Measurements from ENCODE around the gene BARHL1. TPM values are rescaled to one million over a fixed set of nuclear protein-coding genes. Genes with fewer than 3 reads are reported as not detected.

The BARHL1 gene
- polyA plus RNA-seq, 1 donor (not counting 4 experiments of a cell fraction or from before 2014, with no cell fraction given) = not detected

DNA sequence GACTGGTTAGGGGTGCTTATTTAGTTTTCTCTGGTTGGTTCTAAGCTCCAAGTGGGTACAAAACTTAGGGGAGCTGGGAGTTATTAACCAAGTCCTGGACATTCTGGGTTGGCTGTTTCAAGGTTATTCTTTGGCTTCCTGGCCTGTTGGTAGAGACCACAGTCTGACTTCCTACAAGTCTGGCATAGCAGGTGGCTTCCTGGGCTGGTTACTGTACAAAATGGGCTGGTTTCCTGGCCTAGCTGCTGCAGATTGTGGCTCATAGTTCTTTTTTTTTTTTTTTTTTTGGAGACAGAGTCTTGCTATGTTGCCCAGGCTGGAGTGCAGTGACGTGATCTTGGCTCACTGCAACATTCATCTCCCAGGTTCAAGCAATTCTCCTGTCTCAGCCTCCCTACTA is 46.3 kb upstream of the BARHL1 start:
- Histone ChIP-seq H4K20me1 (ENCODE audit: control insufficient read depth, extremely low read depth, insufficient read depth, low read length) (no peaks in the 10 kb centered on the region), H3K9me1 (ENCODE audit: control insufficient read depth, extremely low read depth, insufficient read depth, low read length) (no peaks in the 10 kb centered on the region), H3K79me2 (ENCODE audit: control insufficient read depth, insufficient read depth, low read length) (no peaks in the 10 kb centered on the region), H3K27me3 (ENCODE audit: control insufficient read depth, extremely low read depth, insufficient read depth, low read length) (peaks cover 3% of the 10 kb centered on the region), H3K36me3 (ENCODE audit: control insufficient read depth in 2 of 2, extremely low read depth in 1 of 2, insufficient read depth in 2 of 2, low read length in 2 of 2) (no peaks in the 10 kb centered on the region), H3K9ac (ENCODE audit: control insufficient read depth, extremely low read depth, insufficient read depth, low read length) (no peak overlapping the region), H3K4me2 (ENCODE audit: control insufficient read depth, extremely low read depth, insufficient read depth, low read depth, low read length) (no peak overlapping the region), H3K9me3 (ENCODE audit: control insufficient read depth, low read depth, low read length) (no peaks in the 10 kb centered on the region), H3K4me3 (ENCODE audit: control insufficient read depth in 2 of 3, extremely low read depth in 1 of 3, insufficient read depth in 2 of 3, low read depth in 1 of 3, low read length in 3 of 3) (no peak overlapping the region), H3K27ac (ENCODE audit: control insufficient read depth, insufficient read depth, low read length) (no peak overlapping the region), H3K4me1 (ENCODE audit: control insufficient read depth, extremely low read depth, insufficient read depth, low read length) (no peaks in the 10 kb centered on the region), H2AFZ (ENCODE audit: control insufficient read depth, low read length) (no peak overlapping the region)
- TF ChIP-seq, protein P1, sequence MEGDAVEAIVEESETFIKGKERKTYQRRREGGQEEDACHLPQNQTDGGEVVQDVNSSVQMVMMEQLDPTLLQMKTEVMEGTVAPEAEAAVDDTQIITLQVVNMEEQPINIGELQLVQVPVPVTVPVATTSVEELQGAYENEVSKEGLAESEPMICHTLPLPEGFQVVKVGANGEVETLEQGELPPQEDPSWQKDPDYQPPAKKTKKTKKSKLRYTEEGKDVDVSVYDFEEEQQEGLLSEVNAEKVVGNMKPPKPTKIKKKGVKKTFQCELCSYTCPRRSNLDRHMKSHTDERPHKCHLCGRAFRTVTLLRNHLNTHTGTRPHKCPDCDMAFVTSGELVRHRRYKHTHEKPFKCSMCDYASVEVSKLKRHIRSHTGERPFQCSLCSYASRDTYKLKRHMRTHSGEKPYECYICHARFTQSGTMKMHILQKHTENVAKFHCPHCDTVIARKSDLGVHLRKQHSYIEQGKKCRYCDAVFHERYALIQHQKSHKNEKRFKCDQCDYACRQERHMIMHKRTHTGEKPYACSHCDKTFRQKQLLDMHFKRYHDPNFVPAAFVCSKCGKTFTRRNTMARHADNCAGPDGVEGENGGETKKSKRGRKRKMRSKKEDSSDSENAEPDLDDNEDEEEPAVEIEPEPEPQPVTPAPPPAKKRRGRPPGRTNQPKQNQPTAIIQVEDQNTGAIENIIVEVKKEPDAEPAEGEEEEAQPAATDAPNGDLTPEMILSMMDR (optimal IDR thresholded peaks at IDR 0.05 in 1 of 3, IDR thresholded peaks at IDR 0.05 in 1 of 3, conservative IDR thresholded peaks at IDR 0.05 in 1 of 3; ENCODE audit: extremely low read depth in 1 of 3, insufficient read depth in 2 of 3, low read length in 3 of 3) = no peak
- TF ChIP-seq EZH2 (IDR thresholded peaks at IDR 0.05; ENCODE audit: low read length) = no peak
- FAIRE-seq (no peak), DNase-seq (ENCODE audit: low read depth, low spot score) (no peak)
- dilution Hi-C loops (cut with MboI; ENCODE audit: extremely low pct_ligation_motif_present, low sequenced_read_pairs) = no loop called here

DNA sequence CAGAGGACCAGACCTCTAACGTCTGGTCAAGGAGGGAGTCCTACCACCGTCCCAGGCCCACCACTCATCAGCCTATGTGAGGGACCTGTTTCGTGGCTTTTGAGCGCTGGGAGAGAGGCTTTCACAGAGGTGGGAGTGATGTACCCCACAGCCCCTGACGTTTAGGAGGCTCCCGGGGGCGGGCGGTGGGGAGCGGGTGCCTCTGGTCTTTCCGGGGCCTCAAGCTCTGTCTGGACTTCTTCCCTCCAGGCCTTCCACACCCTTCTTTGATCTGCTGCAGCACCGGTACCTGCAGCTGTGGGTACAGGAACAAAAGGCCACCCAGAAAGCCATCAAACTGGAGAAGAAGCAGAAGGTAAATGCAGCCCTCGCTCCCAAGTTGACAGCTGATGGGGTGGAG is 45.1 kb upstream of the BARHL1 start:
- Histone ChIP-seq H3K9ac (ENCODE audit: control insufficient read depth, extremely low read depth, insufficient read depth, low read length) (no peak overlapping the region), H3K9me1 (ENCODE audit: control insufficient read depth, extremely low read depth, insufficient read depth, low read length) (no peaks in the 10 kb centered on the region), H3K79me2 (ENCODE audit: control insufficient read depth, insufficient read depth, low read length) (no peaks in the 10 kb centered on the region), H3K9me3 (ENCODE audit: control insufficient read depth, low read depth, low read length) (no peaks in the 10 kb centered on the region), H3K27me3 (ENCODE audit: control insufficient read depth, extremely low read depth, insufficient read depth, low read length) (no peaks in the 10 kb centered on the region), H3K4me3 (ENCODE audit: control insufficient read depth in 2 of 3, extremely low read depth in 1 of 3, insufficient read depth in 2 of 3, low read depth in 1 of 3, low read length in 3 of 3) (no peak overlapping the region), H4K20me1 (ENCODE audit: control insufficient read depth, extremely low read depth, insufficient read depth, low read length) (no peaks in the 10 kb centered on the region), H3K4me1 (ENCODE audit: control insufficient read depth, extremely low read depth, insufficient read depth, low read length) (no peaks in the 10 kb centered on the region), H3K27ac (ENCODE audit: control insufficient read depth, insufficient read depth, low read length) (no peak overlapping the region), H2AFZ (ENCODE audit: control insufficient read depth, low read length) (no peak overlapping the region), H3K4me2 (ENCODE audit: control insufficient read depth, extremely low read depth, insufficient read depth, low read depth, low read length) (no peak overlapping the region), H3K36me3 (ENCODE audit: control insufficient read depth in 2 of 2, extremely low read depth in 1 of 2, insufficient read depth in 2 of 2, low read length in 2 of 2) (no peaks in the 10 kb centered on the region)
- FAIRE-seq (no peak), DNase-seq (ENCODE audit: low read depth, low spot score) (no peak)
- no peak for TF ChIP-seq EZH2 (IDR thresholded peaks at IDR 0.05; ENCODE audit: low read length)
- TF ChIP-seq, protein P1 (optimal IDR thresholded peaks at IDR 0.05 in 1 of 3, IDR thresholded peaks at IDR 0.05 in 1 of 3, conservative IDR thresholded peaks at IDR 0.05 in 1 of 3; ENCODE audit: extremely low read depth in 1 of 3, insufficient read depth in 2 of 3, low read length in 3 of 3) = no peak
- dilution Hi-C loops (cut with MboI; ENCODE audit: extremely low pct_ligation_motif_present, low sequenced_read_pairs) = no loop called here
